Measurements from ENCODE around the gene UBA7. TPM values are rescaled to one million over a fixed set of nuclear protein-coding genes. Genes with fewer than 3 reads are reported as not detected.

Gene UBA7
- total RNA-seq, 1 donor, result 76.7 TPM

GRCh38 chr3:49794431-49794830, 19.3 kb downstream of the UBA7 start:
- no peaks in the 10 kb centered on the region for H3K9me3 ChIP-seq (ENCODE audit: low read depth, low read length)
- no peak overlapping the region for H3K4me3 ChIP-seq (ENCODE audit: insufficient read depth, low read length)
- H4K20me1 ChIP-seq (ENCODE audit: insufficient read depth, low read length), result no peaks in the 10 kb centered on the region
- peaks cover 5% of the 10 kb centered on the region for H3K27me3 ChIP-seq (ENCODE audit: insufficient read depth, low read length)
- H2AFZ ChIP-seq (ENCODE audit: low read length), result no peak overlapping the region
- no peak overlapping the region for H3K27ac ChIP-seq (ENCODE audit: low read depth, low read length)
- H3K79me2 ChIP-seq (ENCODE audit: insufficient read depth, low read length), result no peaks in the 10 kb centered on the region
- peak; percentile 30 for DNase-seq (ENCODE audit: insufficient read length, low spot score, missing footprints)
- no peak for TF ChIP-seq CTCF (IDR thresholded peaks at IDR 0.05; ENCODE audit: extremely low read depth, low read depth, low read length)
- H3K4me2 ChIP-seq (ENCODE audit: insufficient read depth, low read length), result no peak overlapping the region
- no peaks in the 10 kb centered on the region for H3K36me3 ChIP-seq (ENCODE audit: insufficient read depth, low read length)
- peaks cover 2% of the 10 kb centered on the region for H3K4me1 ChIP-seq (ENCODE audit: insufficient read depth, low read length)

DNA sequence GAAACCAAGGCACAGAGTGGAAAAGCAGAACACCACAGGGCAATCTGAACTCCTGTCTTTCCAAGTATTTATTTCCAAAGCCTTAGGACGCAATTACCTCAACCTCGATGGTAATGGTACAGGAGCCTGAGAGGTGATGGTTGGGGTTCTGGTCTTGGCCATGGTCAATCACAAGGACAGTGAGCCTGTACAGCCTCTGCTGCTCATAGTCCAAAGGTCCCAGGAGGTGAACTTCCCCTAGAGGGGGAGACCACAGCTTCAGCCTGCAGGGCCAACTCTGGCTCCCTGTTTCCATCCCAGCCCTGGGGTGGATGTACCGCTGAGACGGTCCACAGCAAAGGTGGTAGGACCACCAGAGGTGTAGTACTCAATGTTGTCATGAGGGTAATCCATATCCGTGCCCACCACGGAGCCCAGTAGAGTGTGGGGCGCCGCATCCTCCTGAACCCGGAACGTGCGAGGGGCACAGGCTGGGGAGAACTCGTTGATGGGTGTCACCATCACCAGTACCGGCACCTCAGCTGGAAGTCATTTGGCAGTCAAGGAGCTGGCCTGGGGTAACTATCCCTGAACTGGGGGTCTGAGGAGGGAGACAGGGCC, 20.2 kb downstream of the UBA7 start:
- no peak overlapping the region for H3K27ac ChIP-seq (ENCODE audit: low read depth, low read length)
- DNase-seq (ENCODE audit: insufficient read length, low spot score, missing footprints), result peak; percentile 44

GRCh38 chr3:49792371-49793150, 21.2 kb downstream of the UBA7 start:
- no peaks in the 10 kb centered on the region for H3K9me3 ChIP-seq (ENCODE audit: low read depth, low read length)

More for the DNA sequence above, 20.2 kb downstream of the UBA7 start:
- TF ChIP-seq CTCF (IDR thresholded peaks at IDR 0.05; ENCODE audit: extremely low read depth, low read depth, low read length), result no peak
- Histone ChIP-seq H3K36me3 (ENCODE audit: insufficient read depth, low read length) (no peaks in the 10 kb centered on the region), H3K4me2 (ENCODE audit: insufficient read depth, low read length) (no peak overlapping the region), H3K79me2 (ENCODE audit: insufficient read depth, low read length) (no peaks in the 10 kb centered on the region), H4K20me1 (ENCODE audit: insufficient read depth, low read length) (no peaks in the 10 kb centered on the region), H3K4me1 (ENCODE audit: insufficient read depth, low read length) (no peaks in the 10 kb centered on the region), H3K4me3 (ENCODE audit: insufficient read depth, low read length) (no peak overlapping the region), H3K27me3 (ENCODE audit: insufficient read depth, low read length) (peaks cover 5% of the 10 kb centered on the region), H2AFZ (ENCODE audit: low read length) (no peak overlapping the region), H3K9me3 (ENCODE audit: low read depth, low read length) (no peaks in the 10 kb centered on the region)

More at GRCh38 chr3:49792371-49793150, 21.2 kb downstream of the UBA7 start:
- Histone ChIP-seq H3K27me3 (ENCODE audit: insufficient read depth, low read length) (peaks cover 5% of the 10 kb centered on the region), H2AFZ (ENCODE audit: low read length) (no peak overlapping the region), H3K36me3 (ENCODE audit: insufficient read depth, low read length) (no peaks in the 10 kb centered on the region), H3K79me2 (ENCODE audit: insufficient read depth, low read length) (no peaks in the 10 kb centered on the region), H4K20me1 (ENCODE audit: insufficient read depth, low read length) (no peaks in the 10 kb centered on the region), H3K4me1 (ENCODE audit: insufficient read depth, low read length) (no peaks in the 10 kb centered on the region), H3K4me3 (ENCODE audit: insufficient read depth, low read length) (no peak overlapping the region), H3K27ac (ENCODE audit: low read depth, low read length) (no peak overlapping the region), H3K4me2 (ENCODE audit: insufficient read depth, low read length) (no peak overlapping the region)
- TF ChIP-seq CTCF (IDR thresholded peaks at IDR 0.05; ENCODE audit: extremely low read depth, low read depth, low read length), result no peak
- peak; percentile 76 for DNase-seq (ENCODE audit: insufficient read length, low spot score, missing footprints)
